T-helper 9 cell (primary cell): ENCODE results near the gene CDK14.

Experiments
- DNase-seq: peaks from one replicate; pipeline ENCODE4 v3.0.0-alpha.2; 2020

Gene CDK14

GRCh38 chr7:90689260-90689659 is 93.1 kb downstream of the CDK14 start:
- DNase-seq, result no peak

GRCh38 chr7:90690159-90690858 is 94.2 kb downstream of the CDK14 start:
- DNase-seq, result no peak

- DNase-seq, result no peak
Measured at GRCh38 chr7:90692396-90692795, 96.3 kb downstream of the CDK14 start.

GRCh38 chr7:90692947-90693346 is 96.8 kb downstream of the CDK14 start:
- no peak for DNase-seq

- DNase-seq, result no peak
Measured at GRCh38 chr7:90693939-90694338, 97.8 kb downstream of the CDK14 start.

GRCh38 chr7:90698616-90699015 is 102.5 kb downstream of the CDK14 start:
- no peak for DNase-seq

GRCh38 chr7:90701021-90701420 is 104.9 kb downstream of the CDK14 start:
- DNase-seq, result no peak

- DNase-seq, result no peak
Measured at GRCh38 chr7:90701771-90702170, 105.7 kb downstream of the CDK14 start.

- DNase-seq, result no peak
Measured at GRCh38 chr7:90705391-90706071, 109.4 kb downstream of the CDK14 start.

- no peak for DNase-seq
Measured at GRCh38 chr7:90706072-90706716, 110.1 kb downstream of the CDK14 start.

GRCh38 chr7:90708841-90709317 is 112.8 kb downstream of the CDK14 start:
- DNase-seq, result no peak

- no peak for DNase-seq
Measured at GRCh38 chr7:90709501-90710465, 113.7 kb downstream of the CDK14 start.

GRCh38 chr7:90710466-90710850 is 114.3 kb downstream of the CDK14 start:
- no peak for DNase-seq

- DNase-seq, result no peak
Measured at GRCh38 chr7:90713628-90714027, 117.5 kb downstream of the CDK14 start.

- no peak for DNase-seq
Measured at GRCh38 chr7:90715067-90715466, 118.9 kb downstream of the CDK14 start.

GRCh38 chr7:90717296-90718060 is 121.4 kb downstream of the CDK14 start:
- DNase-seq, result no peak

- DNase-seq, result no peak
Measured at GRCh38 chr7:90719155-90719554, 123.0 kb downstream of the CDK14 start.

GRCh38 chr7:90720984-90721760 is 125.1 kb downstream of the CDK14 start:
- no peak for DNase-seq

- no peak for DNase-seq
Measured at GRCh38 chr7:90721869-90722431, 125.8 kb downstream of the CDK14 start.

- DNase-seq, result no peak
Measured at GRCh38 chr7:90723233-90723632, 127.1 kb downstream of the CDK14 start.

GRCh38 chr7:90723866-90724265 is 127.7 kb downstream of the CDK14 start:
- no peak for DNase-seq
